CD14-positive monocyte (primary cell): ENCODE data around the gene GXYLT1. TPM values are rescaled to one million over a fixed set of nuclear protein-coding genes. Genes with fewer than 3 reads are reported as not detected.
A peak's percentile ranks its signal among the peaks of the same experiment; 100 is the strongest.

Experiments used
- DNase-seq, 3 donors: peaks; one replicate each; pipeline ENCODE4 v3.0.0-alpha.2; 2011 to 2022
- H2AFZ ChIP-seq: 2 replicates; pipeline ENCODE4 v1.6.0; 2012; ENCODE audit warnings: mild to moderate bottlenecking, low read depth, low read length, inconsistent platforms; ENCODE audit not compliant: insufficient read depth, poor library complexity, severe bottlenecking
- H3K27ac ChIP-seq, 2 donors: 1 replicate in 1 of 2; 2 replicates in 1 of 2; pipeline ENCODE4 v1.5.1; 2012 to 2013; ENCODE audit warnings: low read length in 2 of 2, control low read depth in 1 of 2, inconsistent platforms in 1 of 2, low read depth in 1 of 2, mild to moderate bottlenecking in 1 of 2
- H3K27me3 ChIP-seq, 2 donors: one replicate each; pipeline versions ENCODE4 v1.6.0 to v1.6.1; 2011 to 2013; ENCODE audit warnings: low read length in 2 of 2; ENCODE audit not compliant: control insufficient read depth in 2 of 2, insufficient read depth in 2 of 2
- H3K36me3 ChIP-seq, 2 donors: replicated peaks in 1 of 2; 1 replicate in 1 of 2; 2 replicates in 1 of 2; pipeline versions ENCODE4 v1.5.1 to v1.6.1; 2012 to 2013; ENCODE audit warnings: low read length in 2 of 2, control low read depth in 1 of 2, inconsistent platforms in 1 of 2, mild to moderate bottlenecking in 1 of 2; ENCODE audit not compliant: insufficient read depth in 2 of 2, control insufficient read depth in 1 of 2
- H3K4me1 ChIP-seq, 2 donors: 1 replicate in 1 of 2; 2 replicates in 1 of 2; pipeline versions ENCODE4 v1.5.1 to v1.6.1; 2012 to 2013; ENCODE audit warnings: low read length in 2 of 2, control low read depth in 1 of 2, inconsistent platforms in 1 of 2, mild to moderate bottlenecking in 1 of 2, moderate library complexity in 1 of 2; ENCODE audit not compliant: insufficient read depth in 2 of 2, control insufficient read depth in 1 of 2
- H3K4me2 ChIP-seq: replicated peaks from 2 replicates; pipeline ENCODE3; 2012; ENCODE audit warnings: low read length, moderate library complexity, mild to moderate bottlenecking; ENCODE audit not compliant: poor library complexity, severe bottlenecking; ENCODE audit errors: extremely low read depth
- H3K4me3 ChIP-seq, 3 experiments: fragments of 200-600 bp in 1 of 3; sonication (generic) in 1 of 3; replicated peaks in 1 of 3; 1 replicate in 2 of 3; 2 replicates in 1 of 3; pipeline ENCODE4 v1.5.1; 2011 to 2013; ENCODE audit warnings: low read length in 3 of 3, mild to moderate bottlenecking in 3 of 3, control low read depth in 2 of 3, low read depth in 2 of 3, inconsistent platforms in 1 of 3, moderate library complexity in 1 of 3
- H3K79me2 ChIP-seq: 2 replicates; pipeline ENCODE4 v1.6.0; 2012; ENCODE audit warnings: mild to moderate bottlenecking, control low read depth, inconsistent platforms, low read length, moderate library complexity; ENCODE audit not compliant: insufficient read depth
- H3K9ac ChIP-seq: 2 replicates; pipeline ENCODE4 v1.6.0; 2017; ENCODE audit warnings: low read length, mild to moderate bottlenecking; ENCODE audit not compliant: insufficient read depth, poor library complexity, severe bottlenecking
- H3K9me3 ChIP-seq, 2 donors: replicated peaks in 1 of 2; 1 replicate in 1 of 2; 2 replicates in 1 of 2; pipeline versions ENCODE4 v1.5.1 to v1.6.1; 2012 to 2013; ENCODE audit warnings: low read length in 2 of 2, control low read depth in 1 of 2; ENCODE audit not compliant: control insufficient read depth in 1 of 2, insufficient read depth in 1 of 2
- H4K20me1 ChIP-seq: 2 replicates; pipeline ENCODE4 v1.6.0; 2012; ENCODE audit warnings: mild to moderate bottlenecking, low read length, control low read depth, moderate library complexity; ENCODE audit not compliant: insufficient read depth
- H3K27ac Mint-ChIP-seq, 7 donors: one replicate each; pipeline ENCODE4 v1.8.0; 2020; ENCODE audit warnings: mild to moderate bottlenecking in 7 of 7, mixed read lengths in 7 of 7, moderate library complexity in 6 of 7, inconsistent platforms in 2 of 7
- H3K27me3 Mint-ChIP-seq, 3 donors: one replicate each; pipeline ENCODE4 v1.8.0; 2021 to 2022; ENCODE audit warnings: low read depth in 3 of 3, mild to moderate bottlenecking in 3 of 3, mixed read lengths in 3 of 3, moderate library complexity in 3 of 3, inconsistent platforms in 1 of 3
- H3K36me3 Mint-ChIP-seq, 2 donors: one replicate each; pipeline ENCODE4 v1.8.0; 2020; ENCODE audit warnings: mixed read lengths in 2 of 2, inconsistent platforms in 1 of 2, mild to moderate bottlenecking in 1 of 2
- H3K4me1 Mint-ChIP-seq: one replicate; pipeline ENCODE4 v1.8.0; 2020; ENCODE audit warnings: mild to moderate bottlenecking, mixed read lengths
- H3K4me3 Mint-ChIP-seq, 2 donors: one replicate each; pipeline ENCODE4 v1.8.0; 2020; ENCODE audit warnings: mild to moderate bottlenecking in 2 of 2, mixed read lengths in 2 of 2, moderate library complexity in 1 of 2
- H3K9me3 Mint-ChIP-seq, 7 donors: one replicate each; pipeline ENCODE4 v1.8.0; 2020 to 2022; ENCODE audit warnings: mixed read lengths in 7 of 7, mild to moderate bottlenecking in 6 of 7, moderate library complexity in 6 of 7, inconsistent platforms in 2 of 7
- WGBS: methylation state at CpG from one replicate; pipeline ENCODE4 v1.1.5; 2013; ENCODE audit warnings: missing lambda C conversion rate; ENCODE audit not compliant: insufficient coverage; 5-methylcytosine and 5-hydroxymethylcytosine counted together
- intact Hi-C, 2 donors: fragments of 100-400 bp; cut with micrococcal nuclease; formaldehyde crosslinking; loops; one replicate each; pipeline versions ENCODE4 v1.15.0 to v1.15.1; 2023
- polyA plus RNA-seq, 3 donors: library from polyadenylated mRNA; depleted of rRNA in 1 of 3; unstranded in 2 of 3; stranded (reverse) in 1 of 3; fragments of 300-500 nt in 2 of 3; fragments of >200 nt in 1 of 3; fragmentation: Illumina TruSeq in 2 of 3; gene quantifications; 1 replicate in 2 of 3; 2 replicates in 1 of 3; pipeline ENCODE4 v1.2.3, GENCODE V29; 2012 to 2021
- TF ChIP-seq, protein P1 (sequence below): fragments of 200-600 bp; IDR thresholded peaks from one replicate; pipeline ENCODE4 v1.8.0; 2022; ENCODE audit warnings: antibody characterized with exemption, mild to moderate bottlenecking

Gene GXYLT1
- polyA plus RNA-seq, 3 donors = 2.5 to 7.1 (median 4.9) TPM

DNA sequence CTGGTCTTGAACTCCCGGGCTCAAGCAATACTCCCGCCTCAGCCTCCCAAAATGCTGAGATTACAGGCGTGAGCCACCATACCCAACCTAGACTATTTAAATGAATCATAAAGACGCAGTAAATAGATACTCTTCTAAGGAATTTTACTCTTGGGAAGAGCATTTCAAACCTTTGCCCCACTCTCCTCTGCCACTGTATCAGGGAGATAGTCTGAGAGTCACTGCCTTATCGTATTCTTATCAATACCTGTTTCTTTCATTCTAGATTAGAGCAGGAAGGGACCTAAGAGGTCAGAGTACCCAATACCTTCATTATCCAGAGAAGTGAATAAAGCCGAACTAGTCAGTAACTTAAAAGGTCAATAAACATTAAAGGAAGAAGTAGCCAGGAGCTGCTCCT is 15.8 kb downstream of the GXYLT1 start:
- Histone ChIP-seq H3K9ac (no peak overlapping the region), H3K9me3 (no peaks in the 10 kb centered on the region), H2AFZ (no peak overlapping the region), H3K27ac (no peak overlapping the region), H3K36me3 (no peaks in the 10 kb centered on the region), H3K4me2 (no peak overlapping the region), H3K4me3 (no peak overlapping the region), H4K20me1 (peaks cover 60% of the 10 kb centered on the region), H3K79me2 (peaks cover 79% of the 10 kb centered on the region), H3K27me3 (no peaks in the 10 kb centered on the region), H3K4me1 (peaks cover 9 to 16% of the 10 kb centered on the region in 2 donors)
- Mint-ChIP-seq H3K4me3 (no peak overlapping the region), H3K4me1 (peaks cover 12% of the 10 kb centered on the region), H3K27ac (peak overlapping the region in 1 of 7 donors; percentile 30), H3K36me3 (peaks cover 7 to 11% of the 10 kb centered on the region in 2 donors), H3K9me3 (no peaks in the 10 kb centered on the region), H3K27me3 (no peaks in the 10 kb centered on the region)
- intact Hi-C loops = no loop called here
- TF ChIP-seq, protein P1, sequence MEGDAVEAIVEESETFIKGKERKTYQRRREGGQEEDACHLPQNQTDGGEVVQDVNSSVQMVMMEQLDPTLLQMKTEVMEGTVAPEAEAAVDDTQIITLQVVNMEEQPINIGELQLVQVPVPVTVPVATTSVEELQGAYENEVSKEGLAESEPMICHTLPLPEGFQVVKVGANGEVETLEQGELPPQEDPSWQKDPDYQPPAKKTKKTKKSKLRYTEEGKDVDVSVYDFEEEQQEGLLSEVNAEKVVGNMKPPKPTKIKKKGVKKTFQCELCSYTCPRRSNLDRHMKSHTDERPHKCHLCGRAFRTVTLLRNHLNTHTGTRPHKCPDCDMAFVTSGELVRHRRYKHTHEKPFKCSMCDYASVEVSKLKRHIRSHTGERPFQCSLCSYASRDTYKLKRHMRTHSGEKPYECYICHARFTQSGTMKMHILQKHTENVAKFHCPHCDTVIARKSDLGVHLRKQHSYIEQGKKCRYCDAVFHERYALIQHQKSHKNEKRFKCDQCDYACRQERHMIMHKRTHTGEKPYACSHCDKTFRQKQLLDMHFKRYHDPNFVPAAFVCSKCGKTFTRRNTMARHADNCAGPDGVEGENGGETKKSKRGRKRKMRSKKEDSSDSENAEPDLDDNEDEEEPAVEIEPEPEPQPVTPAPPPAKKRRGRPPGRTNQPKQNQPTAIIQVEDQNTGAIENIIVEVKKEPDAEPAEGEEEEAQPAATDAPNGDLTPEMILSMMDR = no peak
- 100% methylated on average over 1 of the region's 6 CpGs for WGBS
- no peak for DNase-seq

DNA sequence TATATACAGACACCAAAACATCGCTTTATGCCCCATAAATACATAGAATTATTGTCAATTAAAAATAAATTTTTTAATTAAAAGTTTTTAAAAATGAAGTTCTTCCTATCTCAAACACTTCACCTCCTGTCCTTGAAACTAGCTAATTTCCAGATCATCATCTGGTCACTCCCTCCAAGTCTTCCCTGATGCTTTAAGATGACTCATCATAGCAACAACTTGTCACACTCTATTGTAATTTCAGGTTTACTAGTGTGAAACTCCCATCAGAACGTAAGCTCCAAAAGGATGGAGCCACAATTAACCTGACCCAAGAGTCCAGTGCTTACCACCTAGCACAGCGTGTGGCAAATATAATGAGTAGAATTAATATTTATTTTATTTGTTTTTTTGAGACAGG is 16.3 kb downstream of the GXYLT1 start:
- Mint-ChIP-seq H3K4me1 (peaks cover 12% of the 10 kb centered on the region), H3K4me3 (no peak overlapping the region), H3K27me3 (no peaks in the 10 kb centered on the region), H3K9me3 (no peaks in the 10 kb centered on the region), H3K36me3 (peaks cover 5 to 8% of the 10 kb centered on the region in 2 donors), H3K27ac (no peak overlapping the region)
- Histone ChIP-seq H3K9me3 (no peaks in the 10 kb centered on the region), H3K9ac (no peak overlapping the region), H2AFZ (no peak overlapping the region), H3K27me3 (no peaks in the 10 kb centered on the region), H3K27ac (no peak overlapping the region), H4K20me1 (peaks cover 55% of the 10 kb centered on the region), H3K79me2 (peaks cover 74% of the 10 kb centered on the region), H3K36me3 (no peaks in the 10 kb centered on the region), H3K4me2 (no peak overlapping the region), H3K4me3 (no peak overlapping the region), H3K4me1 (peaks cover 9 to 16% of the 10 kb centered on the region in 2 donors)
- TF ChIP-seq, protein P1 = no peak
- no peak for DNase-seq
- intact Hi-C loops = no loop called here
- WGBS = no CpG with 5 or more reads among the region's 3 CpGs
